Measurements from ENCODE around the gene CNTFR.

DNA sequence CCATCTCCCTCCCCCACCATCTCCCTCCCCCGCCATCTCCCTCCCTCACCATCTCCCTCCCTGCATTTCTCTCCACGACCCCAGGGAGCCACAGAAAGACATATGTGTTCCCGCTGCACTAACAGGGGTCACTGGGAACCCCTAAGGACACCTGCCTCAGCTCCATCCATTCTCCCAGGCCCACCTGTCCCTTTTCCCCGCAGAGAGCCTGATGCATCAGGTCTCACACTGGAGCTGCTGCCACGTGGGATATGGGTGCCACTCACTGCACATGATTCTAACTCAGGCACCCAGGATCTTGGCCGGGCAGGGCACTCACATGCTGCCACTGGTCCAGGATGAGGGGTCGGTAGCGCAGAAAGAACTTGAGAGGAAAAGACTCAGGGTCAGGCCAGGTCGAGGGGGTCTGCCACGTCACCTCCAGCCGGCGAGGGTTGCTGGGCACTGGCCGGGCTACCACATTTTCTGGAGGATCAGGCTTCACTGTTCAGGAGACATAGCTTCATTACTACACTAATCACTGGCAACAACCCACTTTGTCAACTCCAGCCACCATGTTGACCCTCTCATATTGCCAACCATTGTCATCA, 33.5 kb downstream of the CNTFR start:
- TF ChIP-seq CTCF (IDR thresholded peaks at IDR 0.05) (no peak), EP300 (IDR thresholded peaks at IDR 0.05) (no peak)
